A549 (cell line): ENCODE data around the gene ANKRD24. TPM values are rescaled to one million over a fixed set of nuclear protein-coding genes. Genes with fewer than 3 reads are reported as not detected.
"Not testable (repeated sequence)": the region's sequence is repeated elsewhere in the genome, so short reads cannot be mapped to it uniquely, and the experiment has no call there.

Experiments used
- ATAC-seq, 2 experiments: fragments of 200-7000 bp in 1 of 2; fragments of >200 bp in 1 of 2; cut with Nextera tagmentation in 1 of 2; cut with Tn5 transposase in 1 of 2; 3 replicates each; pipeline versions ENCODE4 v1.8.0 to v1.9.1; 2018 to 2020; ENCODE audit warnings: mild to moderate bottlenecking in 1 of 2, moderate library complexity in 1 of 2
- CTCF ChIA-PET: fragments of 300-600 bp; sonication (Branson Sonifier 250); formaldehyde crosslinking; extraction: SDS; loops from one replicate; lab custom pipeline; 2021; ENCODE audit warnings: antibody characterized with exemption, inconsistent platforms; lab: Yijun Ruan, JAX
- POLR2A ChIA-PET: fragments of 350-600 bp; formaldehyde crosslinking; extraction: SDS; loops from one replicate; lab custom pipeline; 2021; ENCODE audit warnings: antibody characterized with exemption, inconsistent platforms; lab: Yijun Ruan, JAX
- DNase-seq, 2 experiments: peaks; one replicate each; pipeline versions ENCODE4 v3.0.0 to v3.0.0-alpha.2; 2011 to 2016; ENCODE audit warnings: low read depth in 1 of 2, low spot score in 1 of 2
- FAIRE-seq: peaks from 2 replicates; lab custom pipeline; 2011; peaks lifted over from hg19 to GRCh38; lab: Jason Lieb, UNC
- H3K27ac ChIP-seq, 2 experiments: fragments of >200 bp; sonication (Bioruptor Twin); formaldehyde crosslinking; 3 replicates each; pipeline ENCODE4 v1.5.1; 2016 to 2017
- H3K4me1 ChIP-seq: fragments of >200 bp; sonication (Bioruptor Twin); formaldehyde crosslinking; 3 replicates; pipeline ENCODE4 v1.6.1; 2016
- H3K4me2 ChIP-seq: fragments of >200 bp; sonication (Bioruptor Twin); formaldehyde crosslinking; 3 replicates; pipeline ENCODE4 v1.6.1; 2016
- H3K4me3 ChIP-seq: fragments of >200 bp; sonication (Bioruptor Twin); formaldehyde crosslinking; 3 replicates; pipeline ENCODE4 v1.5.1; 2016
- H3K9me3 ChIP-seq: fragments of >200 bp; sonication (Bioruptor Twin); formaldehyde crosslinking; 3 replicates; pipeline ENCODE4 v1.6.1; 2016
- ATOH8 ChIP-seq: fragments of 250-450 bp; sonication (Bioruptor Pico); IDR thresholded peaks from 2 replicates; pipeline ENCODE4 v1.5.0; 2020; ENCODE audit warnings: low read depth, mild to moderate bottlenecking, moderate library complexity
- CBX2 ChIP-seq: fragments of 200-600 bp; sonication (generic); IDR thresholded peaks from 2 replicates; pipeline ENCODE4 v1.6.1; 2016; ENCODE audit warnings: low read depth, mild to moderate bottlenecking, borderline replicate concordance
- CBX8 ChIP-seq: fragments of 200-600 bp; sonication (generic); IDR thresholded peaks from 2 replicates; pipeline ENCODE4 v1.6.1; 2016
- CHD2 ChIP-seq: fragments of 150-350 bp; IDR thresholded peaks from 2 replicates; pipeline ENCODE4 v1.6.1; 2014; ENCODE audit warnings: low read length; ENCODE audit not compliant: partially characterized antibody
- ELK1 ChIP-seq: fragments of 150-350 bp; IDR thresholded peaks from 2 replicates; pipeline ENCODE4 v1.6.1; 2014; ENCODE audit warnings: low read depth, mild to moderate bottlenecking, low read length
- EP300 ChIP-seq, 2 experiments: fragments of >200 bp; sonication (Bioruptor Twin); formaldehyde crosslinking; IDR thresholded peaks; 2 replicates in 1 of 2; 3 replicates in 1 of 2; pipeline ENCODE4 v1.6.1; 2016 to 2017
- FOSB ChIP-seq: fragments of 250-450 bp; sonication (Bioruptor Pico); IDR thresholded peaks from 2 replicates; pipeline ENCODE4 v1.5.0; 2020; ENCODE audit warnings: mild to moderate bottlenecking, moderate library complexity
- HEYL ChIP-seq: fragments of 250-450 bp; sonication (Bioruptor Pico); IDR thresholded peaks from 2 replicates; pipeline ENCODE4 v1.8.0; 2021; ENCODE audit warnings: mild to moderate bottlenecking, moderate library complexity
- HOXB5 ChIP-seq: fragments of 250-450 bp; sonication (Bioruptor Pico); IDR thresholded peaks from 2 replicates; pipeline ENCODE4 v1.5.0; 2020; ENCODE audit warnings: mild to moderate bottlenecking, moderate library complexity
- JUN ChIP-seq, 2 experiments: fragments of >200 bp; sonication (Bioruptor Twin); formaldehyde crosslinking; IDR thresholded peaks; 2 replicates in 1 of 2; 3 replicates in 1 of 2; pipeline ENCODE4 v1.6.1; 2016 to 2017
- JUNB ChIP-seq: fragments of >200 bp; sonication (Bioruptor Twin); formaldehyde crosslinking; IDR thresholded peaks from 2 replicates; pipeline ENCODE4 v1.6.1; 2016
- KDM5A ChIP-seq: fragments of 200-600 bp; sonication (generic); IDR thresholded peaks from 2 replicates; pipeline ENCODE4 v1.6.1; 2016; ENCODE audit warnings: antibody characterized with exemption, mild to moderate bottlenecking
- NFE2L2 ChIP-seq: fragments of 150-350 bp; conservative IDR thresholded peaks from 2 replicates; pipeline ENCODE4 v1.6.1; 2014; ENCODE audit warnings: low read length
- PBX3 ChIP-seq: IDR thresholded peaks from 2 replicates; pipeline ENCODE4 v1.6.1; 2012
- PHF8 ChIP-seq: fragments of 200-600 bp; sonication (generic); IDR thresholded peaks from 2 replicates; pipeline ENCODE4 v1.6.1; 2016; ENCODE audit warnings: low read depth, mild to moderate bottlenecking, antibody characterized with exemption, moderate library complexity, borderline replicate concordance
- POLR2A ChIP-seq: IDR thresholded peaks from 2 replicates; pipeline ENCODE4 v1.6.1; 2012; ENCODE audit warnings: mild to moderate bottlenecking, low read length
- RFX5 ChIP-seq: fragments of 450-650 bp; IDR thresholded peaks from 2 replicates; pipeline ENCODE4 v1.7.1; 2014; ENCODE audit warnings: antibody characterized with exemption, mild to moderate bottlenecking, moderate library complexity
- SREBF2 ChIP-seq: fragments of 450-650 bp; IDR thresholded peaks from 2 replicates; pipeline ENCODE4 v1.6.1; 2014; ENCODE audit warnings: mild to moderate bottlenecking, moderate library complexity
- TP53 ChIP-seq: fragments of 250-450 bp; sonication (Bioruptor Pico); IDR thresholded peaks from 2 replicates; pipeline ENCODE4 v1.5.0; 2021; ENCODE audit warnings: mild to moderate bottlenecking, moderate library complexity
- ZFP36 ChIP-seq: fragments of 450-650 bp; IDR thresholded peaks from 2 replicates; pipeline ENCODE4 v1.6.1; 2014; ENCODE audit warnings: borderline replicate concordance; ENCODE audit not compliant: partially characterized antibody
- ZSCAN20 ChIP-seq: fragments of 250-450 bp; sonication (Bioruptor Pico); IDR thresholded peaks from 2 replicates; pipeline ENCODE4 v1.8.0; 2022; ENCODE audit warnings: mild to moderate bottlenecking, moderate library complexity
- WGBS: methylation state at CpG from one replicate; pipeline ENCODE4 v1.1.6; 2017; ENCODE audit errors: missing lambda C conversion rate; 5-methylcytosine and 5-hydroxymethylcytosine counted together
- polyA plus RNA-seq, 4 experiments: library from polyadenylated mRNA; depleted of rRNA in 3 of 4; stranded (reverse); fragments of >200 nt; fragmentation: RNase III in 1 of 4; extraction: RNeasy Plus Mini Kit Qiagen cat#74134 plus additional on column Dnase treatment in 1 of 4; gene quantifications; 2 replicates in 3 of 4; 3 replicates in 1 of 4; pipeline ENCODE4 v1.2.3, GENCODE V29; 2011 to 2017
- TF ChIP-seq, protein P1 (sequence below): fragments of >200 bp; sonication (Bioruptor Twin); formaldehyde crosslinking; IDR thresholded peaks from 3 replicates; pipeline ENCODE4 v1.5.1; 2016

The ANKRD24 gene
- polyA plus RNA-seq, 2 of the 4 experiments (the other 2 are of a cell fraction) = 0.28 to 0.36 TPM

- H3K4me3 ChIP-seq = no peak overlapping the region
- DNase-seq (no peak), ATAC-seq (no peak), FAIRE-seq (no peak)
- H3K4me2 ChIP-seq = no peak overlapping the region
- peak; percentile 95 for TF ChIP-seq ZFP36
- TF ChIP-seq, protein P1, sequence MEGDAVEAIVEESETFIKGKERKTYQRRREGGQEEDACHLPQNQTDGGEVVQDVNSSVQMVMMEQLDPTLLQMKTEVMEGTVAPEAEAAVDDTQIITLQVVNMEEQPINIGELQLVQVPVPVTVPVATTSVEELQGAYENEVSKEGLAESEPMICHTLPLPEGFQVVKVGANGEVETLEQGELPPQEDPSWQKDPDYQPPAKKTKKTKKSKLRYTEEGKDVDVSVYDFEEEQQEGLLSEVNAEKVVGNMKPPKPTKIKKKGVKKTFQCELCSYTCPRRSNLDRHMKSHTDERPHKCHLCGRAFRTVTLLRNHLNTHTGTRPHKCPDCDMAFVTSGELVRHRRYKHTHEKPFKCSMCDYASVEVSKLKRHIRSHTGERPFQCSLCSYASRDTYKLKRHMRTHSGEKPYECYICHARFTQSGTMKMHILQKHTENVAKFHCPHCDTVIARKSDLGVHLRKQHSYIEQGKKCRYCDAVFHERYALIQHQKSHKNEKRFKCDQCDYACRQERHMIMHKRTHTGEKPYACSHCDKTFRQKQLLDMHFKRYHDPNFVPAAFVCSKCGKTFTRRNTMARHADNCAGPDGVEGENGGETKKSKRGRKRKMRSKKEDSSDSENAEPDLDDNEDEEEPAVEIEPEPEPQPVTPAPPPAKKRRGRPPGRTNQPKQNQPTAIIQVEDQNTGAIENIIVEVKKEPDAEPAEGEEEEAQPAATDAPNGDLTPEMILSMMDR = no peak
- TF ChIP-seq ZSCAN20 (CRISPR knock-in tag) = no peak
- TF ChIP-seq PHF8 = no peak
- POLR2A ChIA-PET = no interaction called here
- CTCF ChIA-PET = interaction anchor here (0.7 to 1.9 kb wide), 7 partner anchors 13 to 47 kb away, joined by 3 to 10 read pairs (median 4); no protein-coding TSS in a partner anchor
- no peak overlapping the region for H3K27ac ChIP-seq
- peaks cover 3% of the 10 kb centered on the region; the same call in 1 of the 3 replicates for H3K4me1 ChIP-seq
- H3K9me3 ChIP-seq = no peaks in the 10 kb centered on the region
- 87% methylated on average over 10 of the region's 10 CpGs for WGBS
Measured at GRCh38 chr19:4187313-4188122, 5.0 kb downstream of the ANKRD24 start.

- POLR2A ChIA-PET = no interaction called here
- no peak overlapping the region for H3K4me3 ChIP-seq
- no peak overlapping the region for H3K4me2 ChIP-seq
- no peaks in the 10 kb centered on the region for H3K9me3 ChIP-seq
- FAIRE-seq (no peak), DNase-seq (no peak), ATAC-seq (no peak)
- peaks cover 3% of the 10 kb centered on the region; the same call in 1 of the 3 replicates for H3K4me1 ChIP-seq
- WGBS = 63% methylated on average over 5 of the region's 5 CpGs
- H3K27ac ChIP-seq = no peak overlapping the region
- CTCF ChIA-PET = interaction anchor here (1.2 to 3.0 kb wide), 6 partner anchors 10 to 155 kb away, joined by 3 to 13 read pairs (median 6); no protein-coding TSS in a partner anchor
- peak; percentile 50 for TF ChIP-seq ZFP36
- TF ChIP-seq RFX5 = no peak
- no peak for TF ChIP-seq TP53 (CRISPR knock-in tag)
- no peak for TF ChIP-seq ATOH8
- no peak for TF ChIP-seq ZSCAN20 (CRISPR knock-in tag)
- no peak for TF ChIP-seq CBX8
- TF ChIP-seq ELK1 = no peak
Measured at GRCh38 chr19:4189641-4190040, 7.2 kb downstream of the ANKRD24 start.

DNA sequence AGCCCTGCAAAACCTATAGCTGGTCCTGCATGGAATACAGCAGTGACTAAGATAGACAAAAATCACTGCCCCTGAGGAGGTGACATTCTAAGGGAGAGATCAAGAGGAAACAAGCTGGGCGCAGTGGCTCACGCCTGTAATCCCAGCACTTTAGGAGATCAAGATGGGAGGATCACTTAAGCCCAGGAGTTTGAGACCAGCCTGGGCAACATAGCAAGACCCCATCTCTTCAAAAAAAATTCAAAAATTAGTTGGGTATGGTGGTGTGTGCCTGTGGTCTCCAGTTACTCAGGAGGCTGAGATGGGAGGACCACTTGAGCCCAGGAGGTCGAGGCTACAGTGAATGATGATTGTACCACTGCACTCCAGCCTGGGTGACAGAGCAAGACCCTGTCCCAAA is 10.0 kb downstream of the ANKRD24 start:
- H3K4me2 ChIP-seq, POLR2A ChIA-PET, H3K9me3 ChIP-seq, H3K27ac ChIP-seq, H3K4me1 ChIP-seq, H3K4me3 ChIP-seq, ATAC-seq, DNase-seq, FAIRE-seq: not testable (repeated sequence)
- CTCF ChIA-PET = interaction anchor here (1.0 to 1.4 kb wide), 2 partner anchors 52 to 76 kb away, joined by 3 to 8 read pairs; no protein-coding TSS in a partner anchor
- WGBS = 65% methylated on average over 3 of the region's 3 CpGs

DNA sequence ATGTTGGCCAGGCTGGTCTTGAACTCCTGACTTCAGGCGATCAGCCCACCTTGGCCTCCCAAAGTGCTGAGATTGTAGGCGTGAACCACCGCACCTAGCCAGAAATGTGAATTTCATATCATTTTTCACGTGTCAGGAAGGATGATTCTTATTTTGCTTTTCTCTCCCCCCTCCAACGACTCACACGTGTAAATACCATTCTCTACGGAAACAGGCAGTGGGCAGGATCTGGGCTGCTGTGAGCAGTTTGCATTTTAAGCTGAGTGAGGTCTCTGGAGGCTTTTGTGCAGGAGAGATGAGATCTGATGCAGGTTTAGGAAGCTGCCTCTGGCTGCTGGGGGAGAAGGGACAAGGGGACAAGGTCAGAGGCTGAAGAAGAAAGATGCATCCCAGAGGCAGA is 11.9 kb downstream of the ANKRD24 start:
- CTCF ChIA-PET = interaction anchor here (1.5 kb wide), 1 partner anchor 11 kb away, joined by 3 read pairs; no protein-coding TSS in a partner anchor
- peaks cover 10% of the 10 kb centered on the region; the same call in 2 of the 3 replicates for H3K4me1 ChIP-seq
- 32% methylated on average over 7 of the region's 7 CpGs for WGBS
- no peak for FAIRE-seq
- no peak overlapping the region for H3K27ac ChIP-seq
- no peaks in the 10 kb centered on the region for H3K9me3 ChIP-seq
- no peak overlapping the region for H3K4me3 ChIP-seq
- DNase-seq = no peak
- no peak overlapping the region for H3K4me2 ChIP-seq
- peak in 1 of 2 experiments; percentile 19; a peak in 2 of 6 replicates for ATAC-seq
- POLR2A ChIA-PET = no interaction called here
- TF ChIP-seq POLR2A (no peak), JUN (IDR thresholded peaks at IDR 0.05) (no peak), PHF8 (no peak), CHD2 (no peak), HEYL (CRISPR knock-in tag) (no peak), HOXB5 (CRISPR knock-in tag) (no peak), FOSB (CRISPR knock-in tag) (no peak), SREBF2 (no peak), PBX3 (no peak), EP300 (IDR thresholded peaks at IDR 0.05) (no peak), JUNB (no peak), CBX2 (no peak), NFE2L2 (no peak), KDM5A (no peak)
- TF ChIP-seq, protein P1 = no peak
